Naive thymus-derived CD4-positive, alpha-beta T cell (primary cell): ENCODE data around the gene ARIH2. TPM values are rescaled to one million over a fixed set of nuclear protein-coding genes. Genes with fewer than 3 reads are reported as not detected.

Source experiments
- ATAC-seq: fragments of 150-1000 bp; cut with Tn5 transposase; 2 replicates; pipeline ENCODE4 v1.10.0; 2021; ENCODE audit warnings: mild to moderate bottlenecking, moderate library complexity
- CTCF ChIA-PET: fragments of 350-600 bp; sonication (Branson Sonifier 250); formaldehyde crosslinking; loops from one replicate; lab custom pipeline; 2021; ENCODE audit warnings: antibody characterized with exemption; lab: Charles Lee
- POLR2A ChIA-PET: fragments of 350-600 bp; sonication (Branson Sonifier 250); formaldehyde crosslinking; loops from one replicate; lab custom pipeline; 2021; ENCODE audit warnings: antibody characterized with exemption, inconsistent platforms; lab: Charles Lee
- DNase-seq, 9 donors: peaks; one replicate each; pipeline versions ENCODE4 v3.0.0 to v3.0.0-alpha.2; 2020 to 2022; ENCODE audit warnings: mixed read lengths in 1 of 9
- H3K27ac ChIP-seq: one replicate; pipeline ENCODE4 v1.7.0; 2013; ENCODE audit warnings: mild to moderate bottlenecking, low read depth, low read length, moderate library complexity
- H3K27me3 ChIP-seq, 2 donors: one replicate each; pipeline ENCODE4 v1.7.0; 2013; ENCODE audit warnings: low read length in 2 of 2, mild to moderate bottlenecking in 2 of 2, moderate library complexity in 2 of 2; ENCODE audit not compliant: control insufficient read depth in 2 of 2, insufficient read depth in 2 of 2
- H3K36me3 ChIP-seq, 3 experiments: 1 replicate in 2 of 3; 2 replicates in 1 of 3; pipeline ENCODE4 v1.7.0; 2013; ENCODE audit warnings: low read length in 3 of 3, mild to moderate bottlenecking in 3 of 3, moderate library complexity in 1 of 3; ENCODE audit not compliant: insufficient read depth in 3 of 3, control insufficient read depth in 2 of 3
- H3K4me1 ChIP-seq, 2 donors: one replicate each; pipeline ENCODE4 v1.7.0; 2013; ENCODE audit warnings: low read length in 2 of 2, mild to moderate bottlenecking in 2 of 2, moderate library complexity in 1 of 2; ENCODE audit not compliant: control insufficient read depth in 2 of 2, insufficient read depth in 2 of 2
- H3K4me3 ChIP-seq: 2 replicates; pipeline ENCODE4 v1.7.0; 2013; ENCODE audit warnings: mild to moderate bottlenecking, low read length
- H3K9me3 ChIP-seq, 3 experiments: 1 replicate in 2 of 3; 2 replicates in 1 of 3; pipeline ENCODE4 v1.7.0; 2013; ENCODE audit warnings: low read length in 3 of 3; ENCODE audit not compliant: control insufficient read depth in 2 of 3
- H3K27ac Mint-ChIP-seq, 9 donors: one replicate each; pipeline ENCODE4 v1.8.0; 2020 to 2022; ENCODE audit warnings: mixed read lengths in 9 of 9, mild to moderate bottlenecking in 8 of 9, moderate library complexity in 5 of 9, inconsistent platforms in 2 of 9
- H3K27me3 Mint-ChIP-seq, 5 donors: one replicate each; pipeline ENCODE4 v1.8.0; 2021 to 2022; ENCODE audit warnings: mixed read lengths in 5 of 5, mild to moderate bottlenecking in 1 of 5
- H3K36me3 Mint-ChIP-seq, 5 donors: one replicate each; pipeline ENCODE4 v1.8.0; 2020 to 2022; ENCODE audit warnings: mixed read lengths in 5 of 5, mild to moderate bottlenecking in 3 of 5, inconsistent platforms in 1 of 5
- H3K4me1 Mint-ChIP-seq, 7 donors: one replicate each; pipeline ENCODE4 v1.8.0; 2020 to 2022; ENCODE audit warnings: mixed read lengths in 7 of 7, mild to moderate bottlenecking in 3 of 7, inconsistent platforms in 1 of 7
- H3K4me3 Mint-ChIP-seq, 10 donors: one replicate each; pipeline ENCODE4 v1.8.0; 2020 to 2022; ENCODE audit warnings: mild to moderate bottlenecking in 10 of 10, mixed read lengths in 10 of 10, moderate library complexity in 6 of 10, inconsistent platforms in 2 of 10
- H3K9me3 Mint-ChIP-seq, 11 donors: one replicate each; pipeline ENCODE4 v1.8.0; 2020 to 2022; ENCODE audit warnings: mixed read lengths in 11 of 11, mild to moderate bottlenecking in 4 of 11, inconsistent platforms in 1 of 11, moderate library complexity in 1 of 11
- intact Hi-C, 2 donors: fragments of 100-400 bp; cut with micrococcal nuclease; formaldehyde crosslinking; loops; one replicate each; pipeline ENCODE4 v1.15.1; 2023
- polyA plus RNA-seq, 2 donors: library from polyadenylated mRNA; unstranded; fragments of 300-500 nt; fragmentation: Illumina TruSeq; gene quantifications; one replicate each; pipeline ENCODE4 v1.2.3, GENCODE V29; 2021
- total RNA-seq, 6 experiments: library from RNA in 5 of 6; stranded (reverse) in 5 of 6; gene quantifications; 1 replicate in 5 of 6; 2 replicates in 1 of 6; pipeline ENCODE4 v1.2.3 and lab custom pipeline; 2021 to 2026

Gene ARIH2
- total and polyA plus RNA-seq, 7 experiments from 2014 or later = 103 to 189 (median 140) TPM

DNA sequence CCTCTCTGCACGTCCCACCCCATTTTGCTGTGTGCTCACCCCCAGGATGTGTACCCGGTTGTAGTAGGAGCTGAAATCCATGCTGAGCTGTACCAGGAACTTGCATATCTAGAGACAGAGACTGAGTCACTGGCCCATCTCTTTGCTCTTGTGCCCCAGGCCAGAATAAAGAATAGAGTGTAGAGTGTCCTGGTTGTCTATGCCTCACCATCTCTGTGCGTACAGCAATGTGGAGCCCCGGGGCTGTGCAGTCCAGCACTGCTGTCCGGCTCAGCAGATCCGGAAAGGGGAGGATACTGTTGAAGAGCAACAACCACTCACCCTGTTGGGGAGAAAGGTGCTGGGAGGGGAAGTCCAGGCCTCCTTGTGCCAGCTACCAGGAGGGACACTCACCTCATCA is 97.1 kb downstream of the ARIH2 start:
- H3K27ac Mint-ChIP-seq = peak overlapping the region in 5 of 9 donors; percentile 7 to 56 (median 51)
- H3K9me3 ChIP-seq = no peaks in the 10 kb centered on the region

DNA sequence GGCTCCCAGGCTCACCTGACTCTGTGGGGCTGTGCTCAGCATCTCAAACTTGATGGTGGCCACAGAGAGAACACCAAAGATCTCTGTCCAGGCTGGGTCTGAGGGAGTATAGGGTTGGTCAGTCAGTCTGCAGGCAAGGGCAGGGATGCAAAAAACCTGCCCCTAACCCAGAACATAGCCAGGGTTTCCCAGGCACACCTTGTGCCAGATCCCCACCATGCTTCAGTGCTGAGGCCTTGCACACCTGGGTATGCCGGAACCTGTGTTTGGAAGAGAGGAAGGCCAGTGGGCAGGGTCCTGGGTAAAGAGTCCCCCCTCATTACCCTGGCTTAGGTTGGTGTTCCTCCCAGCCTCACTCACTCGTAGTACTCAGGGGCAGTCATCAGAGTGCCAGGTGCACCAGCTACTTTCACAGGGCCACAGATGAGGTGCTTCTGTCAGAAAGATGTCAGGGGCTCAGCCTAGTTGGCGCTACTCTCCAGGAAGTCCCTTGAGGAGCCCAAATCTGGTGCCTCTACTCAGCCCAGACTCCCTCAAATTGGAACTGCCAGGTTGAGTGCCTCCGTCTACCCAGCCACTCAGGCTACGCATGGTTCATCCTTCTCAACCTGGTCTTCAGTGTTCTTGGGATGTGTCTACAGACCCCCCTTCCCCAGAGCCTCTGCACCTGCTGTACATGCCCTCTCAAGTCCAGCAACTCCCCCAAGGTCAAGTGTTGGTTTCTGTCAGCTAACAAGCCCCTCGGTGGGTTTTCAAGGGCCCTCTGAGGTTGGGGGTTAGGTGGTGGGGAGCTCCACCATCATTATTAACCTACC is 98.0 kb downstream of the ARIH2 start:
- Mint-ChIP-seq H3K4me3 (peak overlapping the region in 9 of 10 donors; percentile 60 to 97 (median 91)), H3K36me3 (peaks cover 0 to 14% (median 3%) of the 10 kb centered on the region in 5 donors), H3K27ac (peak overlapping the region in 7 of 9 donors; percentile 19 to 81 (median 63)), H3K4me1 (peaks cover 13 to 44% (median 35%) of the 10 kb centered on the region in 7 donors), H3K9me3 (no peaks in the 10 kb centered on the region), H3K27me3 (peaks cover 0 to 2% (median 0%) of the 10 kb centered on the region in 5 donors)
- H3K4me3 ChIP-seq = no peak overlapping the region
- H3K4me1 ChIP-seq = peaks cover 19 to 20% of the 10 kb centered on the region in 2 donors
- ChIA-PET CTCF (interaction anchor here (1.0 to 1.6 kb wide), 3 partner anchors 10 to 29 kb away, joined by 3 to 9 read pairs (median 6); partner anchors contain the start of gene WDR6), POLR2A (interaction anchor here (1.0 to 11.9 kb wide), 7 partner anchors 7 to 77 kb away, joined by 3 to 247 read pairs (median 5); partner anchors contain the start of genes IMPDH2, P4HTM, QRICH1 and WDR6)
- H3K36me3 ChIP-seq = peaks cover 0 to 52% (median 5%) of the 10 kb centered on the region in 3 experiments
- no peaks in the 10 kb centered on the region for H3K27me3 ChIP-seq
- H3K27ac ChIP-seq = no peak overlapping the region
- intact Hi-C loops = no loop called here
- DNase-seq (no peak), ATAC-seq (no peak)
- H3K9me3 ChIP-seq = no peaks in the 10 kb centered on the region

More for the DNA sequence above, 97.1 kb downstream of the ARIH2 start:
- Mint-ChIP-seq H3K36me3 (peaks cover 0 to 14% (median 3%) of the 10 kb centered on the region in 5 donors), H3K4me1 (peaks cover 13 to 39% (median 30%) of the 10 kb centered on the region in 7 donors), H3K4me3 (peak overlapping the region in 6 of 10 donors; percentile 14 to 88 (median 48)), H3K9me3 (no peaks in the 10 kb centered on the region), H3K27me3 (no peaks in the 10 kb centered on the region)
- no peaks in the 10 kb centered on the region for H3K27me3 ChIP-seq
- ChIA-PET POLR2A (interaction anchor here (1.0 to 11.9 kb wide), 4 partner anchors 6 to 30 kb away, joined by 3 to 247 read pairs (median 91); partner anchors contain the start of genes P4HTM and WDR6), CTCF (no interaction called here)
- ATAC-seq (no peak), DNase-seq (no peak)
- peaks cover 19 to 20% of the 10 kb centered on the region in 2 donors for H3K4me1 ChIP-seq
- no peak overlapping the region for H3K4me3 ChIP-seq
- intact Hi-C loops = no loop called here
- no peak overlapping the region for H3K27ac ChIP-seq
- peaks cover 0 to 54% (median 5%) of the 10 kb centered on the region in 3 experiments for H3K36me3 ChIP-seq

- H3K36me3 Mint-ChIP-seq = peaks cover 0 to 14% (median 3%) of the 10 kb centered on the region in 5 donors
- peak overlapping the region; percentile 19 to 85 (median 63) for H3K27ac Mint-ChIP-seq
- H3K27ac ChIP-seq = peak overlapping the region; percentile 83
Observed at GRCh38 chr3:49017229-49017970, 98.8 kb downstream of the ARIH2 start.

GRCh38 chr3:49017971-49018706 is 99.5 kb downstream of the ARIH2 start, which contains the start of gene DALRD3:
Gene DALRD3, minus strand, starts transcription at chr3:49018580. Its CDS starts 16 bp downstream, at chr3:49018564.
- Histone ChIP-seq H3K4me1 (peaks cover 25 to 27% of the 10 kb centered on the region in 2 donors), H3K9me3 (no peaks in the 10 kb centered on the region), H3K27me3 (no peaks in the 10 kb centered on the region), H3K4me3 (peak within 1 kb of the TSS; percentile 84), H3K27ac (peak within 1 kb of the TSS; percentile 83), H3K36me3 (peaks cover 0 to 45% (median 3%) of the 10 kb centered on the region in 3 experiments)
- POLR2A ChIA-PET = interaction anchor here (0.5 to 11.9 kb wide), 10 partner anchors 7 to 301 kb away, joined by 3 to 247 read pairs (median 4); partner anchors contain the start of genes IMPDH2, IP6K2, P4HTM and QRICH1
- ATAC-seq = peak; percentile 7
- H3K9me3 Mint-ChIP-seq = no peaks in the 10 kb centered on the region
- H3K27ac Mint-ChIP-seq = peak within 1 kb of the TSS; percentile 71 to 98 (median 93)
- H3K4me3 Mint-ChIP-seq = peak within 1 kb of the TSS; percentile 88 to 98 (median 96)
- peaks cover 15 to 42% (median 36%) of the 10 kb centered on the region in 7 donors for H3K4me1 Mint-ChIP-seq
- intact Hi-C loops = no loop called here
- peak in 8 of 9 donors; percentile 55 to 75 (median 64) for DNase-seq
- H3K36me3 Mint-ChIP-seq = peaks cover 0 to 16% (median 3%) of the 10 kb centered on the region in 5 donors
- CTCF ChIA-PET = interaction anchor here (1.0 to 1.6 kb wide), 3 partner anchors 11 to 30 kb away, joined by 3 to 9 read pairs (median 4); partner anchors contain the start of gene WDR6
- H3K27me3 Mint-ChIP-seq = peaks cover 0 to 2% (median 0%) of the 10 kb centered on the region in 5 donors

More at GRCh38 chr3:49017229-49017970, 98.8 kb downstream of the ARIH2 start:
- ChIA-PET CTCF (interaction anchor here (1.0 to 1.6 kb wide), 4 partner anchors 10 to 30 kb away, joined by 3 to 9 read pairs (median 5); partner anchors contain the start of gene WDR6), POLR2A (interaction anchor here (0.5 to 11.9 kb wide), 9 partner anchors 8 to 301 kb away, joined by 3 to 247 read pairs (median 4); partner anchors contain the start of genes IMPDH2, IP6K2, P4HTM and QRICH1)
- H3K27me3 ChIP-seq = no peaks in the 10 kb centered on the region
- ATAC-seq = no peak
- H3K4me3 ChIP-seq = peak overlapping the region; percentile 84
- intact Hi-C loops = no loop called here
- peaks cover 0 to 52% (median 5%) of the 10 kb centered on the region in 3 experiments for H3K36me3 ChIP-seq
- H3K27me3 Mint-ChIP-seq = peaks cover 0 to 2% (median 0%) of the 10 kb centered on the region in 5 donors
- H3K9me3 ChIP-seq = no peaks in the 10 kb centered on the region
- H3K4me3 Mint-ChIP-seq = peak overlapping the region; percentile 75 to 97 (median 91)
- H3K4me1 ChIP-seq = peaks cover 20 to 21% of the 10 kb centered on the region in 2 donors
- DNase-seq = no peak
- H3K9me3 Mint-ChIP-seq = no peaks in the 10 kb centered on the region
- peaks cover 13 to 39% (median 29%) of the 10 kb centered on the region in 7 donors for H3K4me1 Mint-ChIP-seq

DNA sequence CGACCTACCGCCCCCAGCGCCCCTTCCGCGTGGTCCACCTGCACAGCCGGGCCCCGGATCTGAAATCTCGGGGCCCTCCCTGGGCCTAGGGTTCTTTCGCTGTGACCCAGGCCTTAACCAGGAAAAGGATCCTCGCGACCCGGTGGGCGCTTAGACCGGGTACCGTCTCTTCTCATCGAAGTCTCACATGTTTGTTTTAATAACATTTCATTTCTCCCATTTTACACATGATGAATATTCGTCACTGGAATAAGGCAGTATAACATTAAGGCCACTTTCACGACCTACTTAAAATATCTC is 100.0 kb downstream of the ARIH2 start:
- Histone ChIP-seq H3K4me3 (peak overlapping the region; percentile 84), H3K36me3 (peaks cover 0 to 44% (median 0%) of the 10 kb centered on the region in 3 experiments), H3K27ac (peak overlapping the region; percentile 83), H3K9me3 (no peaks in the 10 kb centered on the region), H3K27me3 (no peaks in the 10 kb centered on the region), H3K4me1 (peaks cover 25 to 28% of the 10 kb centered on the region in 2 donors)
- intact Hi-C loops = no loop called here
- ChIA-PET CTCF (interaction anchor here (1.4 kb wide), 1 partner anchor 31 kb away, joined by 4 read pairs; no protein-coding TSS in a partner anchor), POLR2A (interaction anchor here (0.7 to 11.9 kb wide), 6 partner anchors 9 to 146 kb away, joined by 3 to 247 read pairs (median 22); partner anchors contain the start of genes IMPDH2, P4HTM, QRICH1 and WDR6)
- H3K4me3 Mint-ChIP-seq = peak overlapping the region; percentile 75 to 97 (median 91)
- peaks cover 0 to 18% (median 3%) of the 10 kb centered on the region in 5 donors for H3K36me3 Mint-ChIP-seq
- peaks cover 0 to 2% (median 0%) of the 10 kb centered on the region in 5 donors for H3K27me3 Mint-ChIP-seq
- no peak for DNase-seq
- no peaks in the 10 kb centered on the region for H3K9me3 Mint-ChIP-seq
- H3K4me1 Mint-ChIP-seq = peaks cover 18 to 46% (median 41%) of the 10 kb centered on the region in 7 donors
- no peak for ATAC-seq
- peak overlapping the region; percentile 71 to 95 (median 91) for H3K27ac Mint-ChIP-seq
